Heart left ventricle (tissue), 13 donors: Measurements from ENCODE around the gene FGD4.

Experiments
- POLR2A ChIP-seq, 2 donors: fragments of 450-650 bp; IDR thresholded peaks; one replicate each; pipeline ENCODE4 v1.6.1; 2017; ENCODE audit warnings: antibody characterized with exemption in 2 of 2, mild to moderate bottlenecking in 2 of 2, moderate library complexity in 2 of 2
- TF ChIP-seq, protein P1 (sequence below), 12 donors: fragments of 200-600 bp; sonication (generic) in 4 of 12; IDR thresholded peaks; one replicate each; pipeline versions ENCODE4 v1.5.0 to v1.8.0; 2018 to 2022; ENCODE audit warnings: antibody characterized with exemption in 12 of 12, mild to moderate bottlenecking in 5 of 12
- donor health status: ischemic (EF 13 %, LVEDD 7.1; RV severe dilation, severe dysfunction).
- donor health status: DM: no; HTN: yes; CAD: no.
- donor health status: DM: no; HTN: no; CAD: no.
- donor health status: ischemic (EF 25% LVEDD 6.9; RV normal size, moderate dysfunction).
- donor health status: ischemic (EF 25% LVEDD 5.7; RV mildly dilated, moderate dysfunction).
- donor health status: ischemic (EF 35%, LVEDD 5.7; RV mildly dilated, moderate dysfunction).
- donor health status: nonischemic (EF 11% LVEDD 7.7; RV severe dilation, severe dysfunction).
- donor health status: DM: yes; HTN: yes; CAD: no.
- donor health status: PGD.
- donor health status: ischemic (EF 29% LVEDD 5.4; RV normal size, mild dysfunction).
- donor health status: nonischemic (EF 23%, LVEDD 6.1; RV moderate dilation, normal function).

DNA sequence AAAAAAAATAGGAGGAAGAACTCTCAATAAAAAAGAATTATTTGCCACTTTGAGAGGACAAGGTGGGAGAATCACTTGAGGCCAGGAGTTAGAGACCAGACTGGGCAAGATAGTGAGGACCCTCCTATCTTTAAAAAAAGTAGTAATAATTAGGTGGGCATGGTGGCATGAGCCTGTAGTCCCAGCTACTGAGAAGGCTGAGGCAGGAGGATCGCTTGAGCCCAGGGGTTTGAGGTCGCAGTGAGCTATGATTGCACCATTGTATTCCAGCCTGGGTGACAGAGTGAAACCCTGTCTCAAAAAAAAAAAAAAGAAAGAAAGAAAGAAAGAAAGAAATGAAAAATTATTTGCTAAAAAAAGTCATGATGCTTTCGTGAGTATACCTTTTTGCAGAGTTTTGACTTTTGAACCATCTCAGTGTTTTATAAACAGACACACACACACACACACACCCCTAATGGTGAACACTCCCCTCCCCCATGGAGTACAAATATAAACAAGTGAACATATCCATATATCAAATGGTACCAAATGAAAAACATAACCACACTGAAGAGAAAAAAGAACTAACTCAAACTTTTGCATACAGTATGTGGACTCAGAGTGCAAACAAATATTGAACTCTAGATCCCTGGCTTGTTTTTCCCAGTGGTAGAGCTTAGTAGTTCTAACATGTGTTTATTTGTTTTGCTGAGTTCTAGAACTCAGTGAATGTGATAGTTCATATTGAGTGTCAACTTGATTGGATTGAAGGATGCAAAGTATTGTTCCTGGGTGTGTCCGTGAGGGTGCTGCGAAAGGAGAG, 252.0 kb downstream of the FGD4 start:
- TF ChIP-seq, protein P1, sequence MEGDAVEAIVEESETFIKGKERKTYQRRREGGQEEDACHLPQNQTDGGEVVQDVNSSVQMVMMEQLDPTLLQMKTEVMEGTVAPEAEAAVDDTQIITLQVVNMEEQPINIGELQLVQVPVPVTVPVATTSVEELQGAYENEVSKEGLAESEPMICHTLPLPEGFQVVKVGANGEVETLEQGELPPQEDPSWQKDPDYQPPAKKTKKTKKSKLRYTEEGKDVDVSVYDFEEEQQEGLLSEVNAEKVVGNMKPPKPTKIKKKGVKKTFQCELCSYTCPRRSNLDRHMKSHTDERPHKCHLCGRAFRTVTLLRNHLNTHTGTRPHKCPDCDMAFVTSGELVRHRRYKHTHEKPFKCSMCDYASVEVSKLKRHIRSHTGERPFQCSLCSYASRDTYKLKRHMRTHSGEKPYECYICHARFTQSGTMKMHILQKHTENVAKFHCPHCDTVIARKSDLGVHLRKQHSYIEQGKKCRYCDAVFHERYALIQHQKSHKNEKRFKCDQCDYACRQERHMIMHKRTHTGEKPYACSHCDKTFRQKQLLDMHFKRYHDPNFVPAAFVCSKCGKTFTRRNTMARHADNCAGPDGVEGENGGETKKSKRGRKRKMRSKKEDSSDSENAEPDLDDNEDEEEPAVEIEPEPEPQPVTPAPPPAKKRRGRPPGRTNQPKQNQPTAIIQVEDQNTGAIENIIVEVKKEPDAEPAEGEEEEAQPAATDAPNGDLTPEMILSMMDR (IDR thresholded peaks at IDR 0.05), result no peak
- no peak for TF ChIP-seq POLR2A (IDR thresholded peaks at IDR 0.05)
